Nephron progenitor cell (in vitro differentiated cells): ENCODE results near the gene PLEKHD1.
A peak's percentile ranks its signal among the peaks of the same experiment; 100 is the strongest.

Source experiments
- DNase-seq: peaks from one replicate; pipeline ENCODE4 v3.0.0; 2021
- H3K27ac Mint-ChIP-seq: 2 replicates; pipeline ENCODE4 v1.8.0; 2021; ENCODE audit warnings: mild to moderate bottlenecking, moderate library complexity, mixed read lengths
- H3K27me3 Mint-ChIP-seq: 2 replicates; pipeline ENCODE4 v1.8.0; 2021; ENCODE audit warnings: mild to moderate bottlenecking, low read depth, mixed read lengths; ENCODE audit not compliant: poor library complexity
- H3K36me3 Mint-ChIP-seq: 2 replicates; pipeline ENCODE4 v1.8.0; 2021; ENCODE audit warnings: low read depth, mixed read lengths
- H3K4me1 Mint-ChIP-seq: 2 replicates; pipeline ENCODE4 v1.8.0; 2021; ENCODE audit warnings: mixed read lengths
- H3K4me3 Mint-ChIP-seq: 2 replicates; pipeline ENCODE4 v1.8.0; 2021; ENCODE audit warnings: mild to moderate bottlenecking, moderate library complexity, mixed read lengths
- H3K9me3 Mint-ChIP-seq: 2 replicates; pipeline ENCODE4 v1.8.0; 2021; ENCODE audit warnings: mild to moderate bottlenecking, moderate library complexity, mixed read lengths
- TF ChIP-seq, protein P1 (sequence below): fragments of 200-600 bp; sonication (generic); IDR thresholded peaks from 2 replicates; pipeline ENCODE4 v1.5.0; 2021; ENCODE audit warnings: antibody characterized with exemption

PLEKHD1 gene

DNA sequence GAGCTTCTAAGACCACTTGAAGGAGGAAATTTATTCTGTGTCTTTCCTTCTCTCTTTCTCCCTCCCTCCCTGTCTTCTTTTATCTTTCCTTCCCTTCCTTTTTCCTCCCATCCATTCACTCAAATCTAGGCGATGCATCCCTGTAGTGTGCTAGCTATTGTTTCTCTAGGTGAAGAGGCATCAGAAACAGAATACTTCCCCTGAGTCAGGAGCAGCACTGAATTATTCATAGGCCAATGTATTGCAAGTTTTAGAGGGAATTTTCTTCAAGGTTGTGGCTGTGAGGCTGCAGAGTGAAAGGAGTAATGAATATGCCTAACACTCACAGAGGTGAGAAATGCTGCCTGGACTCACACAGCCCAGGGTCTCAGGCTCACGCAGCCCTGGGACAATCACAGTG, 67.0 kb downstream of the PLEKHD1 start:
- Mint-ChIP-seq H3K4me3 (no peak overlapping the region), H3K4me1 (peaks cover 12% of the 10 kb centered on the region), H3K27ac (no peak overlapping the region), H3K36me3 (peaks cover 3% of the 10 kb centered on the region), H3K27me3 (peaks cover 41% of the 10 kb centered on the region), H3K9me3 (no peaks in the 10 kb centered on the region)
- no peak for DNase-seq
- TF ChIP-seq, protein P1, sequence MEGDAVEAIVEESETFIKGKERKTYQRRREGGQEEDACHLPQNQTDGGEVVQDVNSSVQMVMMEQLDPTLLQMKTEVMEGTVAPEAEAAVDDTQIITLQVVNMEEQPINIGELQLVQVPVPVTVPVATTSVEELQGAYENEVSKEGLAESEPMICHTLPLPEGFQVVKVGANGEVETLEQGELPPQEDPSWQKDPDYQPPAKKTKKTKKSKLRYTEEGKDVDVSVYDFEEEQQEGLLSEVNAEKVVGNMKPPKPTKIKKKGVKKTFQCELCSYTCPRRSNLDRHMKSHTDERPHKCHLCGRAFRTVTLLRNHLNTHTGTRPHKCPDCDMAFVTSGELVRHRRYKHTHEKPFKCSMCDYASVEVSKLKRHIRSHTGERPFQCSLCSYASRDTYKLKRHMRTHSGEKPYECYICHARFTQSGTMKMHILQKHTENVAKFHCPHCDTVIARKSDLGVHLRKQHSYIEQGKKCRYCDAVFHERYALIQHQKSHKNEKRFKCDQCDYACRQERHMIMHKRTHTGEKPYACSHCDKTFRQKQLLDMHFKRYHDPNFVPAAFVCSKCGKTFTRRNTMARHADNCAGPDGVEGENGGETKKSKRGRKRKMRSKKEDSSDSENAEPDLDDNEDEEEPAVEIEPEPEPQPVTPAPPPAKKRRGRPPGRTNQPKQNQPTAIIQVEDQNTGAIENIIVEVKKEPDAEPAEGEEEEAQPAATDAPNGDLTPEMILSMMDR = no peak

DNA sequence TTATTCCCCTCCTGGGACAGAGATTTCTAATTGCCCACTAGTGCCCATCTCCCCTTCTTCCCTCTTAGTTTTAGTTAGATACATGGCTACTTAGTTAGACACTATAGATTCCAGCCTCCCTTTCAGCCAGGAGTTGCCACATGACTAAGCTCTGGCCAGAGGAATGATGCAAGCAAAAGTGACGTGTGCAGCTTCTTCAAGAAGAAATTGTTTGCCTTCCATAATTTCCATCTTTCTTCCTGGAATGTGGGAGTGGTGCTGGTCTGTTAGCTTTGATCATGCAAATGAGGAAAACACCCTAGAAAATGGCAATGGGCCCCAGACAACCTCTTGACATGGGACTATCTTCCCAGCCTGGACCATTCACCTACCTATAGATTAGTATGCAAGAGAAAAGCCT, 68.7 kb downstream of the PLEKHD1 start:
- H3K36me3 Mint-ChIP-seq = no peaks in the 10 kb centered on the region
- no peak overlapping the region for H3K27ac Mint-ChIP-seq
- no peaks in the 10 kb centered on the region for H3K9me3 Mint-ChIP-seq
- TF ChIP-seq, protein P1 = no peak
- no peak for DNase-seq
- H3K4me3 Mint-ChIP-seq = no peak overlapping the region
- H3K27me3 Mint-ChIP-seq = peaks cover 39% of the 10 kb centered on the region
- H3K4me1 Mint-ChIP-seq = peaks cover under 1% of the 10 kb centered on the region

DNA sequence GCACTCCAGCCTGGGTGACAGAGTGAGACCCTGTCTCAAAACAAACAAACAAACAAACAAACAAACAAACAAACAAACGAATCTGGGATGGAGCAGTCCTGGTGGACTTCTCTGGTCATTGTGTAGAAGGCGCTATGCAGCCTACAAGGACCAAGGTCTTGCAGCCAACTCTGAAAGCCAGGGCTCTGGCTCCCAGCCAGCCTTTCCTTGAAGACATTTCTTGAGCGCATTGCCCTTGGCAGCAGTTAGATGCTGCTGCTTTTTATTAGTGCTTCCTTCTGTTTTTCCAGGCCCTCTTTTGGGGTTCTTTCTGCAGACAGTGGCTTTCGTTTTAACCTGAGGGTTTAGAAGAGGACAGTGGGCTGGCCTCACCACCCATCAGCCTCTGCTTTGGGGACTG, 70.0 kb downstream of the PLEKHD1 start:
- TF ChIP-seq, protein P1 = no peak
- Mint-ChIP-seq H3K4me1 (peaks cover 7% of the 10 kb centered on the region), H3K9me3 (no peaks in the 10 kb centered on the region), H3K27me3 (peaks cover 43% of the 10 kb centered on the region), H3K4me3 (no peak overlapping the region), H3K27ac (no peak overlapping the region), H3K36me3 (no peaks in the 10 kb centered on the region)
- DNase-seq = no peak

DNA sequence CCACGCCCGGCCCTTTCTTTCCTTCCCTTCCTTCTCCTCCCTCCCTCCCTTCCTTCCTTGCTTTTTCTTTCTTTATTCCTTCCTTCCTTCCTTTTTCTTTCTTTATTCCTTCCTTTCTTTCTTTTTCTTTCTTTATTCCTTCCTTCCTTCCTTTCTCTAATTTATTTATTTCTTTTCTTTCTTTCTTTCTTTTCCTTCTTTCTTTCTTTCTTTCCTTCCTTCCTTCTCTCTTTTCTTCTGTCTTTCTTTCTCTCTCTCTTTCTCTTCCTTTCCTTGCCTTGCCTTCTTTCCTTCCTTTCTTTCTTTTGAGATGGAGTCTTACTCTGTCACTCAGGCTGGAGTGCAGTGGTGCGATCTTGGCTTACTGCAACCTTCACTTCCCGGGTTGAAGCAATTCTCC, 74.2 kb downstream of the PLEKHD1 start:
- H3K27ac Mint-ChIP-seq = peak overlapping the region; percentile 14
- no peak for DNase-seq
- H3K36me3 Mint-ChIP-seq = no peaks in the 10 kb centered on the region
- H3K4me3 Mint-ChIP-seq = no peak overlapping the region
- H3K27me3 Mint-ChIP-seq = peaks cover 28% of the 10 kb centered on the region
- TF ChIP-seq, protein P1 = no peak
- H3K4me1 Mint-ChIP-seq = peaks cover 17% of the 10 kb centered on the region
- no peaks in the 10 kb centered on the region for H3K9me3 Mint-ChIP-seq

DNA sequence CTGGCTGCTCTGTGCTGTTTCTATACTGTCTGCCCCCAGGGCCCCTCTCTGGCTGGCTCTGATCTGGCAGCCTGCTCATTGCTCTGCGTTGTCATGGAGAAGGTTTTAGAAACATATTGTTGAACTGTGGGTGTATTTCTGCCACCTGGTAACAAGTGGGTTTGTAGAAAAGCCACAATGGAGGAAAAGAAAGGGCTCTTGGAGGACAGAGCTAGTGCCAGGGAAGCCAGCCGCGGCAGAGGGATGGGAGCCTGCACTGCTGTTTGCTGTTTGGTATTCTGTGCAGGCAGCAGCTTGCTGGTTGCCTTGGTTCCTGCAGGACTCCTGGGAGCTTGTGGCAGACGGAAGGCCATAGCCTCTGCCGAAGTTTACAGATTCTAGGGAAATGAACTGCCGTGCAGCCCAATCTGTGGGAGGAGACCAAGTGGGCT, 75.1 kb downstream of the PLEKHD1 start:
- peak overlapping the region; percentile 89 for H3K27ac Mint-ChIP-seq
- DNase-seq = peak; percentile 29
- H3K4me1 Mint-ChIP-seq = peaks cover 17% of the 10 kb centered on the region
- TF ChIP-seq, protein P1 = no peak
- no peak overlapping the region for H3K4me3 Mint-ChIP-seq
- H3K27me3 Mint-ChIP-seq = peaks cover 33% of the 10 kb centered on the region
- H3K36me3 Mint-ChIP-seq = no peaks in the 10 kb centered on the region
- no peaks in the 10 kb centered on the region for H3K9me3 Mint-ChIP-seq

DNA sequence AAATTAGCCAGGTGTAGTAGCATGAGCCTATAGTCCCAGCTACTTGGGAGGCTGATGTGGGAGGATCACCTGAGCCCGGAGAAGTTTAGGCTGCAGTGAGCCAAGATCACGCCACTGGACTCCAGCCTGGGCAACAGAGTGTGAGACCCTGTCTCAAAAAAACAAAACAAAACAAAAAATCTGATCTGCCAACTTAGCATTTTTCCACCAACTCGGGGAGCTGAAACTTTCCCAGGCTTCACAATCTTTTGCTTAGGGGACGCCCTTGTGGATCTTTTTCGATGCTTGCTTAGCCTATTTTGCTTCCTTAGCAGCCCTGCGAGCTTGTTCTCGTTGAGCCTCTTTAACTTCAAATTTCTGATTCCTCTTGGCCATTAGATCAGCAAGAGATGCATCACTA, 76.3 kb downstream of the PLEKHD1 start:
- no peaks in the 10 kb centered on the region for H3K9me3 Mint-ChIP-seq
- H3K27ac Mint-ChIP-seq = no peak overlapping the region
- H3K27me3 Mint-ChIP-seq = peaks cover 38% of the 10 kb centered on the region
- H3K36me3 Mint-ChIP-seq = no peaks in the 10 kb centered on the region
- DNase-seq = no peak
- TF ChIP-seq, protein P1 = no peak
- no peak overlapping the region for H3K4me3 Mint-ChIP-seq
- peaks cover 17% of the 10 kb centered on the region for H3K4me1 Mint-ChIP-seq
